IMR-90 (cell line): ENCODE measurements around the gene MLLT3. TPM values are rescaled to one million over a fixed set of nuclear protein-coding genes. Genes with fewer than 3 reads are reported as not detected.

ENCODE experiments used
- ATAC-seq: fragments of 200-7000 bp; cut with Tn5 transposase; 2 replicates; pipeline ENCODE4 v1.9.1; 2020; ENCODE audit warnings: low read depth, mild to moderate bottlenecking, moderate library complexity
- BruUV-seq: library from RNA; stranded (reverse); fragments of 400-500 nt; replicated peaks from 2 replicates; lab custom pipeline; 2021; lab: Mats Ljungman, UMichigan
- CTCF ChIA-PET: fragments of 300-600 bp; formaldehyde crosslinking; extraction: SDS; loops from one replicate; lab custom pipeline; 2021; ENCODE audit warnings: antibody characterized with exemption; lab: Yijun Ruan, JAX
- POLR2A ChIA-PET: fragments of 300-600 bp; sonication (Branson Sonifier 250); formaldehyde crosslinking; loops from one replicate; lab custom pipeline; 2022; ENCODE audit warnings: antibody characterized with exemption; ENCODE audit not compliant: unreplicated experiment; lab: Charles Lee
- DNase-seq: peaks from one replicate; pipeline ENCODE4 v3.0.0; 2013
- H2AFZ ChIP-seq: replicated peaks from 2 replicates; pipeline ENCODE3; 2013; ENCODE audit warnings: low read length, mild to moderate bottlenecking; ENCODE audit not compliant: poor library complexity
- H2AK5ac ChIP-seq: 2 replicates; pipeline ENCODE4 v1.6.1; 2013; ENCODE audit warnings: low read depth, low read length, inconsistent platforms
- H2AK9ac ChIP-seq: replicated peaks from 2 replicates; pipeline ENCODE3; 2013; ENCODE audit warnings: mild to moderate bottlenecking, low read depth, low read length, moderate library complexity; ENCODE audit not compliant: poor library complexity
- H2BK120ac ChIP-seq: 2 replicates; pipeline ENCODE4 v1.6.1; 2013; ENCODE audit warnings: low read depth, low read length, inconsistent platforms
- H2BK15ac ChIP-seq: 3 replicates; pipeline ENCODE4 v1.6.1; 2013; ENCODE audit warnings: low read depth, low read length, inconsistent platforms
- H2BK20ac ChIP-seq: 2 replicates; pipeline ENCODE4 v1.6.1; 2013; ENCODE audit warnings: low read depth, mild to moderate bottlenecking, inconsistent platforms, low read length, moderate library complexity
- H2BK5ac ChIP-seq: 2 replicates; pipeline ENCODE4 v1.6.1; 2013; ENCODE audit warnings: mild to moderate bottlenecking, low read depth, low read length, inconsistent platforms; ENCODE audit not compliant: poor library complexity, severe bottlenecking
- H3K14ac ChIP-seq: replicated peaks from 2 replicates; pipeline ENCODE4 v1.6.1; 2013; ENCODE audit warnings: low read depth, low read length, inconsistent platforms
- H3K18ac ChIP-seq: 2 replicates; pipeline ENCODE4 v1.6.1; 2013; ENCODE audit warnings: low read depth, low read length, control low read depth
- H3K23ac ChIP-seq: 2 replicates; pipeline ENCODE4 v1.6.1; 2013; ENCODE audit warnings: low read depth, low read length, inconsistent platforms
- H3K27ac ChIP-seq: 2 replicates; pipeline ENCODE4 v1.5.1; 2013; ENCODE audit warnings: mild to moderate bottlenecking, control low read depth, low read length; ENCODE audit not compliant: insufficient read depth
- H3K27me3 ChIP-seq: 2 replicates; pipeline ENCODE4 v1.6.1; 2013; ENCODE audit warnings: low read length; ENCODE audit not compliant: control insufficient read depth, insufficient read depth
- H3K36me3 ChIP-seq: 2 replicates; pipeline ENCODE4 v1.6.1; 2013; ENCODE audit warnings: low read length, mixed read lengths; ENCODE audit not compliant: control insufficient read depth, insufficient read depth
- H3K4ac ChIP-seq: 2 replicates; pipeline ENCODE4 v1.6.1; 2013; ENCODE audit warnings: low read depth, low read length, inconsistent platforms
- H3K4me1 ChIP-seq: 2 replicates; pipeline ENCODE4 v1.6.1; 2013; ENCODE audit warnings: low read length, mixed read lengths; ENCODE audit not compliant: control insufficient read depth, insufficient read depth
- H3K4me2 ChIP-seq: 2 replicates; pipeline ENCODE4 v1.6.1; 2013; ENCODE audit warnings: low read depth, mild to moderate bottlenecking, control low read depth, low read length, moderate library complexity
- H3K4me3 ChIP-seq: 2 replicates; pipeline ENCODE4 v1.5.1; 2013; ENCODE audit warnings: low read depth, mild to moderate bottlenecking, control low read depth, low read length, moderate library complexity; ENCODE audit not compliant: insufficient read depth
- H3K56ac ChIP-seq: 2 replicates; pipeline ENCODE4 v1.6.1; 2013; ENCODE audit warnings: low read length, inconsistent platforms; ENCODE audit not compliant: insufficient read depth; ENCODE audit errors: extremely low read depth
- H3K79me1 ChIP-seq, 2 experiments: 2 replicates each; pipeline ENCODE4 v1.6.1; 2013; ENCODE audit warnings: low read length in 2 of 2, inconsistent platforms in 1 of 2, low read depth in 1 of 2
- H3K9ac ChIP-seq: 2 replicates; pipeline ENCODE4 v1.6.1; 2013; ENCODE audit warnings: low read depth, low read length, control low read depth
- H3K9me1 ChIP-seq: 2 replicates; pipeline ENCODE4 v1.6.1; 2013; ENCODE audit warnings: low read length, inconsistent platforms; ENCODE audit not compliant: insufficient read depth
- H3K9me3 ChIP-seq: 2 replicates; pipeline ENCODE4 v1.6.1; 2013; ENCODE audit warnings: low read length; ENCODE audit not compliant: control insufficient read depth, insufficient read depth
- H4K20me1 ChIP-seq: 2 replicates; pipeline ENCODE4 v1.6.1; 2013; ENCODE audit warnings: low read length, inconsistent platforms; ENCODE audit not compliant: insufficient read depth
- H4K5ac ChIP-seq: 2 replicates; pipeline ENCODE4 v1.6.1; 2013; ENCODE audit warnings: mild to moderate bottlenecking, low read depth, low read length, control low read depth
- H4K8ac ChIP-seq, 2 experiments: 2 replicates each; pipeline ENCODE4 v1.6.1; 2013; ENCODE audit warnings: low read depth in 2 of 2, low read length in 2 of 2, control low read depth in 1 of 2, inconsistent platforms in 1 of 2
- H4K91ac ChIP-seq: 2 replicates; pipeline ENCODE4 v1.6.1; 2013; ENCODE audit warnings: low read depth, low read length, inconsistent platforms; ENCODE audit not compliant: insufficient read depth
- BHLHE40 ChIP-seq: fragments of 150-350 bp; IDR thresholded peaks from 2 replicates; pipeline ENCODE4 v1.6.1; 2016; ENCODE audit warnings: mild to moderate bottlenecking, low read depth, low read length
- CEBPB ChIP-seq: IDR thresholded peaks from 2 replicates; pipeline ENCODE4 v1.6.1; 2012; ENCODE audit warnings: low read depth, low read length, improper control_type of control experiment
- CTCF ChIP-seq: conservative IDR thresholded peaks from 2 replicates; pipeline ENCODE4 v1.5.1; 2012; ENCODE audit warnings: mild to moderate bottlenecking, low read depth, low read length, improper control_type of control experiment
- ELK1 ChIP-seq: fragments of 150-350 bp; IDR thresholded peaks from 2 replicates; pipeline ENCODE4 v1.6.1; 2016; ENCODE audit warnings: low read depth, mild to moderate bottlenecking, low read length, moderate library complexity, borderline replicate concordance
- FOS ChIP-seq: fragments of 150-350 bp; IDR thresholded peaks from 2 replicates; pipeline ENCODE4 v1.6.1; 2016; ENCODE audit warnings: low read depth, low read length
- MAZ ChIP-seq: IDR thresholded peaks from 2 replicates; pipeline ENCODE4 v1.6.1; 2012; ENCODE audit warnings: low read depth, mild to moderate bottlenecking, low read length, improper control_type of control experiment, moderate library complexity, borderline replicate concordance
- MXI1 ChIP-seq: IDR thresholded peaks from 2 replicates; pipeline ENCODE4 v1.6.1; 2012; ENCODE audit warnings: low read depth, mild to moderate bottlenecking, low read length, moderate library complexity, borderline replicate concordance
- NFE2L2 ChIP-seq: fragments of 150-350 bp; IDR thresholded peaks from 2 replicates; pipeline ENCODE4 v1.6.1; 2016; ENCODE audit warnings: low read depth, mild to moderate bottlenecking, low read length
- POLR2A ChIP-seq: IDR thresholded peaks from 2 replicates; pipeline ENCODE4 v1.6.1; 2012; ENCODE audit warnings: mild to moderate bottlenecking, low read depth, low read length
- RAD21 ChIP-seq: IDR thresholded peaks from 2 replicates; pipeline ENCODE4 v1.6.1; 2012; ENCODE audit warnings: low read length, improper control_type of control experiment
- RCOR1 ChIP-seq: IDR thresholded peaks from 2 replicates; pipeline ENCODE4 v1.6.1; 2012; ENCODE audit warnings: mild to moderate bottlenecking, low read length, improper control_type of control experiment; ENCODE audit not compliant: insufficient replicate concordance
- RFX5 ChIP-seq: IDR thresholded peaks from 2 replicates; pipeline ENCODE4 v1.8.0; 2012; ENCODE audit warnings: low read depth, mild to moderate bottlenecking, low read length, moderate library complexity
- SMC3 ChIP-seq: fragments of 150-350 bp; IDR thresholded peaks from 2 replicates; pipeline ENCODE4 v1.6.1; 2016; ENCODE audit warnings: low read depth, mild to moderate bottlenecking, antibody characterized with exemption, low read length, moderate library complexity
- USF2 ChIP-seq: fragments of 150-350 bp; IDR thresholded peaks from 2 replicates; pipeline ENCODE4 v1.6.1; 2017; ENCODE audit warnings: mild to moderate bottlenecking, antibody characterized with exemption, low read length, low read depth
- WGBS, 2 experiments: methylation state at CpG; one replicate each; pipeline versions ENCODE4 v1.1.5 to v1.1.7; 2013; ENCODE audit warnings: missing lambda C conversion rate in 2 of 2; ENCODE audit not compliant: insufficient read length in 1 of 2; ENCODE audit errors: extremely low coverage in 2 of 2; 5-methylcytosine and 5-hydroxymethylcytosine counted together
- dilution Hi-C: fragments of 300-500 bp; cut with HindIII; formaldehyde crosslinking; loops from one replicate; pipeline ENCODE4 v1.14.3; 2018; ENCODE audit warnings: low sequenced_read_pairs; ENCODE audit not compliant: unreplicated experiment
- in situ Hi-C: fragments of 300-500 bp; cut with MboI; formaldehyde crosslinking; loops from 3 replicates; pipeline ENCODE4 v1.14.3; 2019; ENCODE audit warnings: low sequenced_read_pairs, inconsistent platforms, mixed read lengths
- intact Hi-C: fragments of 100-400 bp; cut with micrococcal nuclease; formaldehyde crosslinking; loops from 2 replicates; pipeline ENCODE4 v1.10.0; 2022
- polyA plus RNA-seq, 3 experiments: library from polyadenylated mRNA; depleted of rRNA; stranded (reverse); fragments of >200 nt; gene quantifications; 2 replicates each; pipeline ENCODE4 v1.2.3, GENCODE V29; 2012; ENCODE audit warnings: low replicate concordance in 1 of 3
- total RNA-seq: library from RNA; depleted of rRNA; stranded (reverse); fragments of >200 nt; gene quantifications from 2 replicates; pipeline ENCODE4 v1.2.3, GENCODE V29; 2012

Gene MLLT3
- total and polyA plus RNA-seq, 2 of the 4 experiments (the other 2 are of a cell fraction) = 10.4 to 21.1 TPM

GRCh38 chr9:20317701-20318100 lies 304.6 kb downstream of the MLLT3 start:
- WGBS, 2 experiments = 93% methylated on average over 3 of the region's 5 CpGs; no CpG with 5 or more reads in 1 of the 2 experiments
- H3K4me1 ChIP-seq = peaks cover 9% of the 10 kb centered on the region
- H2BK120ac ChIP-seq = no peak overlapping the region
- ATAC-seq (no peak), DNase-seq (no peak)
- H3K9ac ChIP-seq = no peak overlapping the region
- no peak overlapping the region for H2AFZ ChIP-seq
- no peak overlapping the region for H4K8ac ChIP-seq
- no peak overlapping the region for H2BK20ac ChIP-seq
- POLR2A ChIA-PET = no interaction called here
- H3K14ac ChIP-seq = no peak overlapping the region
- H3K27ac ChIP-seq = no peak overlapping the region
- H3K4ac ChIP-seq = no peak overlapping the region
- H3K4me3 ChIP-seq = no peak overlapping the region
- no peak overlapping the region for H2BK5ac ChIP-seq
- no peaks in the 10 kb centered on the region for H3K27me3 ChIP-seq
- no peaks in the 10 kb centered on the region for H3K36me3 ChIP-seq
- dilution Hi-C loops = no loop called here
- no peak for TF ChIP-seq MAZ
- no peak for TF ChIP-seq RFX5
- TF ChIP-seq ELK1 = no peak
- no peak for TF ChIP-seq FOS
- no peak for TF ChIP-seq RAD21
- no peak for TF ChIP-seq USF2
- TF ChIP-seq CTCF = no peak
- no peak for TF ChIP-seq CEBPB
- no peak for TF ChIP-seq RCOR1
- TF ChIP-seq BHLHE40 = no peak
- no peak for TF ChIP-seq SMC3
- TF ChIP-seq NFE2L2 = no peak
- TF ChIP-seq POLR2A = no peak
- TF ChIP-seq MXI1 = no peak
- no peaks in the 10 kb centered on the region for H3K79me1 ChIP-seq
- CTCF ChIA-PET = no interaction called here
- H3K4me2 ChIP-seq = no peak overlapping the region
- no peaks in the 10 kb centered on the region for H3K9me3 ChIP-seq
- intact Hi-C loops = no loop called here
- in situ Hi-C loops = no loop called here
- no peak overlapping the region for H2AK5ac ChIP-seq
- no peak overlapping the region for H2BK15ac ChIP-seq
- H2AK9ac ChIP-seq = no peak overlapping the region
- BruUV-seq = no TSS peak
- no peak overlapping the region for H4K91ac ChIP-seq
- no peaks in the 10 kb centered on the region for H4K20me1 ChIP-seq
- no peak overlapping the region for H3K56ac ChIP-seq
- no peak overlapping the region for H3K18ac ChIP-seq
- H4K5ac ChIP-seq = no peak overlapping the region
- peaks cover 6% of the 10 kb centered on the region; the same call in 1 of the 2 replicates for H3K9me1 ChIP-seq
- H3K23ac ChIP-seq = no peak overlapping the region
